Stomach (tissue), 9 donors: Measurements from ENCODE around the gene LTB. TPM values are rescaled to one million over a fixed set of nuclear protein-coding genes. Genes with fewer than 3 reads are reported as not detected.

Experiments used
- DNase-seq, 2 donors: peaks; one replicate each; pipeline versions ENCODE4 v3.0.0 to v3.0.0-alpha.2; 2013 to 2019
- H3K27ac ChIP-seq, 5 donors: fragments of 200-600 bp in 4 of 5; sonication (generic) in 4 of 5; one replicate each; pipeline ENCODE4 v1.5.1; 2013 to 2019; ENCODE audit warnings: mild to moderate bottlenecking in 1 of 5, moderate library complexity in 1 of 5
- H3K27me3 ChIP-seq, 3 donors: fragments of 200-600 bp; sonication (generic); one replicate each; pipeline ENCODE4 v1.5.1; 2017 to 2019; ENCODE audit warnings: mixed run types in 1 of 3
- H3K36me3 ChIP-seq, 4 donors: fragments of 200-600 bp; sonication (generic); 1 replicate in 3 of 4; 2 replicates in 1 of 4; pipeline ENCODE4 v1.5.1; 2016 to 2019
- H3K4me1 ChIP-seq, 4 donors: fragments of 200-600 bp; sonication (generic); one replicate each; pipeline ENCODE4 v1.5.1; 2016 to 2019
- H3K4me3 ChIP-seq, 4 donors: fragments of 200-600 bp; sonication (generic) in 3 of 4; one replicate each; pipeline ENCODE4 v1.5.1; 2016 to 2019; ENCODE audit warnings: mild to moderate bottlenecking in 1 of 4
- H3K9me3 ChIP-seq, 4 donors: fragments of 200-600 bp; sonication (generic); one replicate each; pipeline ENCODE4 v1.5.1; 2016 to 2019
- CTCF ChIP-seq, 7 experiments: fragments of 450-650 bp in 4 of 7; fragments of 200-600 bp in 3 of 7; sonication (generic) in 3 of 7; IDR thresholded peaks; one replicate each; pipeline ENCODE4 v1.5.1; 2016 to 2019; ENCODE audit warnings: antibody characterized with exemption in 7 of 7, control low read depth in 2 of 7, mild to moderate bottlenecking in 1 of 7
- EP300 ChIP-seq: sonication (generic); formaldehyde crosslinking; IDR thresholded peaks from one replicate; pipeline ENCODE4 v1.6.1; 2017; ENCODE audit warnings: antibody characterized with exemption
- POLR2A ChIP-seq, 4 donors: fragments of 450-650 bp; IDR thresholded peaks; one replicate each; pipeline ENCODE4 v1.6.1; 2016; ENCODE audit warnings: antibody characterized with exemption in 4 of 4, control low read depth in 2 of 4, mild to moderate bottlenecking in 1 of 4, moderate library complexity in 1 of 4
- POLR2AphosphoS5 ChIP-seq, 3 donors: sonication (generic); formaldehyde crosslinking; IDR thresholded peaks; one replicate each; pipeline ENCODE4 v1.6.1; 2016; ENCODE audit warnings: antibody characterized with exemption in 3 of 3
- WGBS, 5 donors: extraction: QIAGEN DNeasy Blood & Tissue Kit in 3 of 5; methylation state at CpG; one replicate each; pipeline versions ENCODE4 v1.1.5 to v1.1.7; 2013 to 2018; 5-methylcytosine and 5-hydroxymethylcytosine counted together
- intact Hi-C: fragments of 100-400 bp; cut with DNase I; formaldehyde crosslinking; loops from one replicate; pipeline ENCODE4 v1.15.1; 2023; ENCODE audit warnings: low total_unique reads
- polyA plus RNA-seq, 3 donors: library from polyadenylated mRNA; stranded (reverse); fragments of 200-250 nt; gene quantifications; one replicate each; pipeline ENCODE4 v1.2.3, GENCODE V29; 2013
- total RNA-seq, 5 donors: library from RNA; depleted of rRNA; stranded (reverse); fragments of >200 nt; gene quantifications; one replicate each; pipeline versions ENCODE4 v1.1.0 to v1.2.3, GENCODE V29; 2014 to 2016
- donor health status: healthy with polysubstance abuse.
- donor health status: Bipolar disorder and iron deficiency.
- donor health status: healthy.

LTB gene
- total and polyA plus RNA-seq, 8 donors = 4.2 to 13.4 (median 6.9) TPM; not detected in 4

GRCh38 chr6:31543639-31544038, 38.6 kb downstream of the LTB start:
- H3K9me3 ChIP-seq = no peaks in the 10 kb centered on the region
- intact Hi-C loops = no loop called here
- H3K4me3 ChIP-seq = no peak overlapping the region
- peaks cover 35 to 58% (median 46%) of the 10 kb centered on the region in 4 donors for H3K4me1 ChIP-seq
- H3K27ac ChIP-seq = peak overlapping the region in 1 of 5 donors; percentile 99
- no peaks in the 10 kb centered on the region for H3K27me3 ChIP-seq
- H3K36me3 ChIP-seq = peaks cover 15 to 18% (median 17%) of the 10 kb centered on the region in 4 donors
- DNase-seq = no peak
- TF ChIP-seq EP300 (no peak), CTCF (IDR thresholded peaks at IDR 0.05) (no peak), POLR2AphosphoS5 (IDR thresholded peaks at IDR 0.05) (no peak), POLR2A (IDR thresholded peaks at IDR 0.05) (no peak)
- 89 to 97% (median 95%) methylated on average over 6 of the region's 6 CpGs for WGBS, 5 donors

- 0% methylated on average over 43 of the region's 43 CpGs for WGBS, 5 donors
- DNase-seq = peak; percentile 97 to 99
- H3K36me3 ChIP-seq = peaks cover 32 to 35% (median 35%) of the 10 kb centered on the region in 4 donors
- intact Hi-C loops = no loop called here
- peak within 1 kb of the TSS; percentile 68 to 83 (median 75) for H3K4me3 ChIP-seq
- TF ChIP-seq POLR2A (IDR thresholded peaks at IDR 0.05) = peak in 2 of 4 donors; percentile 35 to 80
- TF ChIP-seq CTCF (IDR thresholded peaks at IDR 0.05) = no peak
- TF ChIP-seq POLR2AphosphoS5 (IDR thresholded peaks at IDR 0.05) = peak; percentile 93 to 96 (median 94)
- peaks cover 30 to 62% (median 47%) of the 10 kb centered on the region in 4 donors for H3K4me1 ChIP-seq
- no peaks in the 10 kb centered on the region for H3K27me3 ChIP-seq
- H3K9me3 ChIP-seq = no peaks in the 10 kb centered on the region
- H3K27ac ChIP-seq = peak within 1 kb of the TSS; percentile 81 to 99 (median 93)
Measured at GRCh38 chr6:31541658-31542521, 40.3 kb downstream of the LTB start, which contains the start of gene DDX39B. DDX39B (minus strand) TSS chr6:31542003; CDS start chr6:31540532, 1,471 bp downstream.

- TF ChIP-seq CTCF (IDR thresholded peaks at IDR 0.05) (peak in 1 of 7 experiments; percentile 2), POLR2AphosphoS5 (IDR thresholded peaks at IDR 0.05) (no peak)
- Histone ChIP-seq H3K4me3 (peak overlapping the region; percentile 68 to 83 (median 75)), H3K4me1 (peaks cover 30 to 62% (median 47%) of the 10 kb centered on the region in 4 donors), H3K9me3 (no peaks in the 10 kb centered on the region), H3K27me3 (no peaks in the 10 kb centered on the region), H3K27ac (peak overlapping the region; percentile 81 to 99 (median 93)), H3K36me3 (peaks cover 39 to 43% (median 42%) of the 10 kb centered on the region in 4 donors)
- intact Hi-C loops = no loop called here
- WGBS, 5 donors = 0 to 1% (median 0%) methylated on average over 21 of the region's 21 CpGs
- DNase-seq = peak in 1 of 2 donors; percentile 84
Measured at GRCh38 chr6:31541059-31541657, 41.1 kb downstream of the LTB start.

GRCh38 chr6:31540640-31541039, 41.6 kb downstream of the LTB start:
- intact Hi-C loops = no loop called here
- H3K36me3 ChIP-seq = peaks cover 44 to 48% (median 47%) of the 10 kb centered on the region in 4 donors
- TF ChIP-seq POLR2AphosphoS5 (IDR thresholded peaks at IDR 0.05) (no peak), EP300 (no peak), CTCF (IDR thresholded peaks at IDR 0.05) (no peak), POLR2A (IDR thresholded peaks at IDR 0.05) (no peak)
- peak overlapping the region in 4 of 5 donors; percentile 92 to 99 (median 95) for H3K27ac ChIP-seq
- H3K27me3 ChIP-seq = no peaks in the 10 kb centered on the region
- H3K9me3 ChIP-seq = no peaks in the 10 kb centered on the region
- peak overlapping the region; percentile 68 to 83 (median 75) for H3K4me3 ChIP-seq
- no peak for DNase-seq
- 5 to 9% (median 7%) methylated on average over 4 of the region's 4 CpGs for WGBS, 5 donors
- H3K4me1 ChIP-seq = peaks cover 30 to 60% (median 48%) of the 10 kb centered on the region in 4 donors
